HepG2 (cell line): ENCODE measurements around the gene PTPRH. TPM values are rescaled to one million over a fixed set of nuclear protein-coding genes. Genes with fewer than 3 reads are reported as not detected.

Experiments used
- AGO2 ChIP-seq: fragments of 200-400 bp; formaldehyde crosslinking; optimal IDR thresholded peaks from 2 replicates; pipeline ENCODE3; 2017; ENCODE audit warnings: mild to moderate bottlenecking, low read depth, low read length, moderate library complexity
- FOXK2 ChIP-seq: fragments of 450-650 bp; IDR thresholded peaks from 2 replicates; pipeline ENCODE4 v1.6.1; 2016
- IKZF5 ChIP-seq: IDR thresholded peaks from 2 replicates; pipeline ENCODE4 v1.6.1; 2018; ENCODE audit warnings: missing genetic modification reagents, mild to moderate bottlenecking, missing compliant biosample characterization
- IRX3 ChIP-seq: sonication (generic); formaldehyde crosslinking; IDR thresholded peaks from 2 replicates; pipeline ENCODE4 v1.8.1; 2023; ENCODE audit warnings: mild to moderate bottlenecking, low read depth, missing genetic modification reagents, borderline replicate concordance
- KDM1A ChIP-seq: IDR thresholded peaks from 2 replicates; pipeline ENCODE4 v1.6.1; 2016; ENCODE audit warnings: missing compliant biosample characterization
- KLF12 ChIP-seq: sonication (generic); formaldehyde crosslinking; IDR thresholded peaks from 2 replicates; pipeline ENCODE4 v1.4.0; 2020; ENCODE audit warnings: missing genetic modification reagents, borderline replicate concordance
- PAXIP1 ChIP-seq: sonication (generic); formaldehyde crosslinking; conservative IDR thresholded peaks from 2 replicates; pipeline ENCODE4 v1.4.0; 2020; ENCODE audit warnings: mild to moderate bottlenecking, missing genetic modification reagents, moderate library complexity
- RBFOX2 ChIP-seq: fragments of 200-400 bp; formaldehyde crosslinking; IDR thresholded peaks from 2 replicates; pipeline ENCODE4 v1.6.1; 2017; ENCODE audit warnings: low read depth, mild to moderate bottlenecking, low read length
- RBM22 ChIP-seq: fragments of 200-400 bp; formaldehyde crosslinking; optimal IDR thresholded peaks from 2 replicates; pipeline ENCODE3; 2017; ENCODE audit warnings: mild to moderate bottlenecking, low read length, moderate library complexity
- SP2 ChIP-seq: sonication (generic); formaldehyde crosslinking; IDR thresholded peaks from 2 replicates; pipeline ENCODE4 v1.5.1; 2020; ENCODE audit warnings: mild to moderate bottlenecking, missing genetic modification reagents
- TFDP2 ChIP-seq: sonication (generic); formaldehyde crosslinking; IDR thresholded peaks from 2 replicates; pipeline ENCODE4 v1.4.0; 2020; ENCODE audit warnings: missing genetic modification reagents
- XRCC5 ChIP-seq: fragments of 200-400 bp; formaldehyde crosslinking; optimal IDR thresholded peaks from 2 replicates; pipeline ENCODE3; 2017; ENCODE audit warnings: mild to moderate bottlenecking, low read length
- ZFP36 ChIP-seq: fragments of 150-350 bp; IDR thresholded peaks from 2 replicates; pipeline ENCODE4 v1.6.1; 2018; ENCODE audit warnings: borderline replicate concordance, low read length, low read depth; ENCODE audit not compliant: partially characterized antibody
- ZNF264 ChIP-seq: sonication (generic); formaldehyde crosslinking; IDR thresholded peaks from 2 replicates; pipeline ENCODE4 v1.4.0; 2020; ENCODE audit warnings: missing genetic modification reagents
- ZNF75D ChIP-seq: sonication (generic); formaldehyde crosslinking; IDR thresholded peaks from 2 replicates; pipeline ENCODE4 v1.8.1; 2023; ENCODE audit warnings: missing genetic modification reagents, mild to moderate bottlenecking, borderline replicate concordance
- polyA plus RNA-seq, 8 experiments: library from polyadenylated mRNA; depleted of rRNA in 3 of 8; stranded (reverse) in 7 of 8; unstranded in 1 of 8; fragments of >200 nt; fragmentation: Illumina TruSeq in 4 of 8; extraction: Trizol in 4 of 8; gene quantifications; 2 replicates each; pipeline versions ENCODE4 v1.2.1 to v1.2.3, GENCODE V29; 2011 to 2016; ENCODE audit warnings: low read depth in 4 of 8, missing spikeins in 1 of 8, mixed read lengths in 1 of 8; ENCODE audit not compliant: insufficient read depth in 1 of 8
- total RNA-seq, 5 experiments: library from RNA; depleted of rRNA; stranded (reverse); fragments of >200 nt; fragmentation: Illumina TruSeq; extraction: Trizol; gene quantifications; 2 replicates each; pipeline ENCODE4 v1.2.3, GENCODE V29; 2016; ENCODE audit warnings: low read depth in 1 of 5

The PTPRH gene
- total and polyA plus RNA-seq, 2 of the 13 experiments (the other 11 are each of a cell fraction or from before 2014, with no cell fraction given) = 14.7 to 125 TPM

DNA sequence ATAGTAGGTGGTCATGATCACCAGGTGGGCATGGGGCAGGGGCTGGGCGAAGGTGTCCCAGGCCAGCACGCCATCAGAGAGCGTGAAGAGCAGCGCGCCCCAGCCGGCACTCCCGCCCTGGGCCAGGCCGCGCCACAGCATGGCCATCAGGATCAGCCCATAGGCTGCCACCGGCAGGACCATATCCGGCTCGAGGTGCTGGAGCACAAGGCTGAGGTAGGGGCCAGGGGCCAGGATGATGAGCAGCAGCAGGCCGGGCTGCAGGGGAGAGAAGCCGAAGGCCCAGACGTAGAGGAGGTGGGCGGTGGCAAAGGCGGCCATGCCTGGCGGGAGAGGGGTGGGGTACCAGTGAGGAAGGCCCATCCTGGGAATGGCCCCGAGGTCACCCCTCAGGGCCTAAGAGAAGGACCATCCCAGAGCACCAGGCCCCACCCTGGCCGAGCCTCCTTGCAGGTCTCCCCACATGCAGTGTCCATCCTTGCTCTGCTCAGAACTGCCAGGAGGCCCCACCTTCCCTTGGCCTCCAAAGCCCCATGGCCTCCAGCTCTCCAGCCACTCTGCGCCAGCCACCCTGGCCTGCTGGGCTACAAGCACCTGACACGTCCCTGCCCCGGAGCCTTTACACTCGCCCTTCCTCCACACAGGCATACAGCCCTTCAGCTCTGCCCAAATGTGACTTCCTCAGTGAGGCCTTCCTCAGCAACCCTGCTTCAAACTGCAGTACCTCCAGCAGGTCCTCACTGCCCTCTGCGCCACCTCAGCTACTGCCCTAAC lies 18.1 kb upstream of the PTPRH start (continued):
- no peak for TF ChIP-seq PAXIP1 (CRISPR knock-in tag)
- no peak for TF ChIP-seq KLF12 (CRISPR knock-in tag)
- no peak for TF ChIP-seq XRCC5
- TF ChIP-seq FOXK2 = no peak
- no peak for TF ChIP-seq IKZF5 (CRISPR knock-in tag)
- peak; percentile 51 for TF ChIP-seq AGO2
- no peak for TF ChIP-seq ZNF264 (CRISPR knock-in tag)
- TF ChIP-seq RBFOX2 = 0 out of 2 replicates have a peak, but pooled peaks have one; percentile 11
- no peak for TF ChIP-seq ZFP36
- no peak for TF ChIP-seq ZNF75D (CRISPR knock-in tag)
- no peak for TF ChIP-seq SP2 (CRISPR knock-in tag)
- TF ChIP-seq IRX3 (CRISPR knock-in tag) = no peak
- TF ChIP-seq RBM22 = no peak
- no peak for TF ChIP-seq TFDP2
- TF ChIP-seq KDM1A = no peak
- TF ChIP-seq, all 625 proteins: peak for 8
